Liver (tissue), 9 donors: ENCODE data around the gene TEX12. TPM values are rescaled to one million over a fixed set of nuclear protein-coding genes. Genes with fewer than 3 reads are reported as not detected.

Experiments
- DNase-seq: peaks from one replicate; pipeline ENCODE4 v3.0.0-alpha.2; 2017; ENCODE audit warnings: low spot score
- H3K27ac ChIP-seq, 2 donors: one replicate each; pipeline ENCODE4 v1.7.0; 2013; ENCODE audit warnings: inconsistent platforms in 2 of 2, low read length in 2 of 2, control low read depth in 1 of 2, low read depth in 1 of 2, mild to moderate bottlenecking in 1 of 2
- H3K27me3 ChIP-seq, 4 donors: one replicate each; pipeline versions ENCODE4 v1.6.1 to v1.7.0; 2013; ENCODE audit warnings: low read length in 3 of 4, inconsistent platforms in 1 of 4, mild to moderate bottlenecking in 1 of 4, moderate library complexity in 1 of 4; ENCODE audit not compliant: control insufficient read depth in 4 of 4, insufficient read depth in 4 of 4
- H3K36me3 ChIP-seq, 4 donors: one replicate each; pipeline versions ENCODE4 v1.6.1 to v1.7.0; 2013; ENCODE audit warnings: low read length in 3 of 4, mild to moderate bottlenecking in 3 of 4, low read depth in 1 of 4, moderate library complexity in 1 of 4; ENCODE audit not compliant: control insufficient read depth in 4 of 4, insufficient read depth in 3 of 4
- H3K4me1 ChIP-seq, 4 donors: one replicate each; pipeline versions ENCODE4 v1.6.1 to v1.7.0; 2013; ENCODE audit warnings: low read length in 3 of 4, mild to moderate bottlenecking in 3 of 4, moderate library complexity in 1 of 4; ENCODE audit not compliant: control insufficient read depth in 4 of 4, insufficient read depth in 4 of 4
- H3K4me3 ChIP-seq, 3 donors: one replicate each; pipeline versions ENCODE4 v1.6.1 to v1.7.0; 2013; ENCODE audit warnings: low read length in 3 of 3, control low read depth in 1 of 3, low read depth in 1 of 3, mild to moderate bottlenecking in 1 of 3
- H3K9ac ChIP-seq, 2 donors: one replicate each; pipeline ENCODE4 v1.7.0; 2013; ENCODE audit warnings: low read length in 2 of 2, mild to moderate bottlenecking in 2 of 2, moderate library complexity in 2 of 2, control low read depth in 1 of 2, low read depth in 1 of 2
- H3K9me3 ChIP-seq, 4 donors: one replicate each; pipeline versions ENCODE4 v1.6.1 to v1.7.0; 2013; ENCODE audit warnings: low read length in 3 of 4; ENCODE audit not compliant: control insufficient read depth in 4 of 4
- EGR1 ChIP-seq, 2 donors: IDR thresholded peaks; 2 replicates each; pipeline ENCODE4 v1.6.1; 2016 to 2018; ENCODE audit warnings: antibody characterized with exemption in 2 of 2, low read depth in 2 of 2
- FOXA1 ChIP-seq: IDR thresholded peaks from 2 replicates; pipeline ENCODE4 v1.6.1; 2016; ENCODE audit warnings: antibody characterized with exemption
- FOXA2 ChIP-seq: IDR thresholded peaks from 2 replicates; pipeline ENCODE4 v1.6.1; 2016; ENCODE audit warnings: antibody characterized with exemption
- GABPA ChIP-seq, 2 donors: IDR thresholded peaks in 1 of 2; conservative IDR thresholded peaks in 1 of 2; 2 replicates each; pipeline ENCODE4 v1.6.1; 2016; ENCODE audit warnings: antibody characterized with exemption in 2 of 2, mild to moderate bottlenecking in 1 of 2, moderate library complexity in 1 of 2
- HNF4A ChIP-seq, 2 donors: conservative IDR thresholded peaks; 2 replicates each; pipeline ENCODE4 v1.6.1; 2016; ENCODE audit warnings: antibody characterized with exemption in 2 of 2, mild to moderate bottlenecking in 2 of 2
- HNF4G ChIP-seq: IDR thresholded peaks from 2 replicates; pipeline ENCODE4 v1.6.1; 2016; ENCODE audit warnings: antibody characterized with exemption
- JUND ChIP-seq, 2 donors: IDR thresholded peaks; 2 replicates each; pipeline ENCODE4 v1.6.1; 2016; ENCODE audit warnings: antibody characterized with exemption in 2 of 2
- NR2F2 ChIP-seq: IDR thresholded peaks from 2 replicates; pipeline ENCODE4 v1.6.1; 2016; ENCODE audit warnings: antibody characterized with exemption
- RAD21 ChIP-seq, 2 donors: IDR thresholded peaks; 2 replicates each; pipeline ENCODE4 v1.6.1; 2016; ENCODE audit warnings: antibody characterized with exemption in 2 of 2, mild to moderate bottlenecking in 2 of 2
- RXRA ChIP-seq, 2 donors: IDR thresholded peaks; 2 replicates each; pipeline ENCODE4 v1.6.1; 2017 to 2018; ENCODE audit warnings: antibody characterized with exemption in 2 of 2, mild to moderate bottlenecking in 1 of 2
- SP1 ChIP-seq: IDR thresholded peaks from 2 replicates; pipeline ENCODE4 v1.6.1; 2018; ENCODE audit warnings: antibody characterized with exemption, mild to moderate bottlenecking
- TAF1 ChIP-seq: conservative IDR thresholded peaks from 2 replicates; pipeline ENCODE4 v1.6.1; 2016; ENCODE audit warnings: antibody characterized with exemption, mild to moderate bottlenecking
- YY1 ChIP-seq: IDR thresholded peaks from 2 replicates; pipeline ENCODE4 v1.6.1; 2016; ENCODE audit warnings: antibody characterized with exemption, mild to moderate bottlenecking
- WGBS: extraction: QIAGEN DNeasy Blood & Tissue Kit; methylation state at CpG from one replicate; pipeline ENCODE4 v1.1.7; 2013; 5-methylcytosine and 5-hydroxymethylcytosine counted together
- polyA plus RNA-seq, 2 donors: library from polyadenylated mRNA; stranded (reverse) in 1 of 2; unstranded in 1 of 2; fragments of 200-250 nt in 1 of 2; fragments of >200 nt in 1 of 2; fragmentation: Nextera tagmentation in 1 of 2; extraction: Ambion mirVana in 1 of 2; gene quantifications; one replicate each; pipeline versions ENCODE4 v1.2.1 to v1.2.3, GENCODE V29; 2013 to 2015
- total RNA-seq, 2 donors: library from RNA; depleted of rRNA; stranded (reverse); fragments of >200 nt; gene quantifications; one replicate each; pipeline ENCODE4 v1.2.3, GENCODE V29; 2014
- TF ChIP-seq, protein P1 (sequence below): IDR thresholded peaks from 2 replicates; pipeline ENCODE4 v1.6.1; 2016; ENCODE audit warnings: antibody characterized with exemption
- TF ChIP-seq, protein P2 (sequence below): IDR thresholded peaks from 2 replicates; pipeline ENCODE4 v1.6.1; 2016; ENCODE audit warnings: antibody characterized with exemption, mild to moderate bottlenecking
- TF ChIP-seq, protein P3 (sequence below): IDR thresholded peaks from 2 replicates; pipeline ENCODE4 v1.6.1; 2016; ENCODE audit warnings: antibody characterized with exemption
- TF ChIP-seq, protein P4 (sequence below): IDR thresholded peaks from 2 replicates; pipeline ENCODE4 v1.6.1; 2016; ENCODE audit warnings: antibody characterized with exemption
- TF ChIP-seq, protein P5 (sequence below): fragments of 150-350 bp; IDR thresholded peaks from 2 replicates; pipeline ENCODE4 v1.5.1; 2017; ENCODE audit warnings: improper control_type of control experiment, low read depth, low read length; ENCODE audit not compliant: missing input control
- donor health status: healthy.
- donor health status: healthy.
- donor health status: healthy.
- donor health status: healthy.
- donor health status: healthy.

The TEX12 gene
- total and polyA plus RNA-seq, 4 donors: 0.07 to 0.42 (median 0.29) TPM; not detected in 1

DNA sequence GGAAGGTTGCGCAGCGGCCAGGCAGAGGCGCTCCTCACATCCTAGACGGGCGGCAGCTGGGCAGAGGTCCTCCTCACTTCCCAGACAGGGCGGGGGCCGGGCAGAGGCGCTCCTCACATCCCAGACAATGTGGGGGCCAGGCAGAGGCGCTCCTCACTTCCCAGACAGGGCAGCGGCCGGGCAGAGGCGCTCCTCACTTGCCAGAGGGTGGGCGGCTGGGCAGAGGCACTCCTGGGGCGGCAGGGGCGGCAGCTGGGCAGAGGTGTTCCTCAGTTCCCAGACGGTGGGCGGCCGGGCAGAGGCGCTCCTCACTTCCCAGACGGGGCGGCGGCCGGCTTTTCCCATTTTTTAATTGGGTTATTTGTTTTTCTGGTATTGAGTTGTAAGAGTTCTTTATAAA lies 38.9 kb downstream of the TEX12 start (continued):
- no peak for TF ChIP-seq GABPA (IDR thresholded peaks at IDR 0.05 in 1 of 2, conservative IDR thresholded peaks at IDR 0.05 in 1 of 2)

DNA sequence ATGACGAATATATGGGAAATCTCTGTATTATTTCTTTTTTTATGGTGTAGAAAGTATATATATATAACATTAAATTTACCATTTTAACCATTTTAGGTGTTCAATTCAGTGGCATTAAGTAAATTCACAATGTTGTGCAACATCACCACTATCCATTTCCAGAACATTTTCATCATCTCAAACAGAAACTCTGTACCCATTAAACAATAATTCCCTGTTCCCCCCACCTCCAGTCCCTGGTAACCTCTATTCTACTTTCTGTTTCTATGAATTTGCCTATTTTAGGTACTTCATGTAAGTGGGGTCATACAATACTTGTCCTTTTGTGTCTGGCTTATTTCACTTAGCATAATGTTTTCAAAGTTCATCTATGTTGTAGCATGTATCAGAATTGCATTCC lies 43.7 kb downstream of the TEX12 start:
- Histone ChIP-seq H3K4me1 (peaks cover 6 to 48% (median 28%) of the 10 kb centered on the region in 4 donors), H3K9ac (no peak overlapping the region), H3K27ac (peak overlapping the region; percentile 69 to 80), H3K36me3 (no peaks in the 10 kb centered on the region), H3K4me3 (no peak overlapping the region), H3K9me3 (no peaks in the 10 kb centered on the region), H3K27me3 (no peaks in the 10 kb centered on the region)
- no peak for DNase-seq
- no peak for TF ChIP-seq EGR1 (IDR thresholded peaks at IDR 0.05; ENCODE audit: low read depth in 2 of 2)
- TF ChIP-seq, protein P1, sequence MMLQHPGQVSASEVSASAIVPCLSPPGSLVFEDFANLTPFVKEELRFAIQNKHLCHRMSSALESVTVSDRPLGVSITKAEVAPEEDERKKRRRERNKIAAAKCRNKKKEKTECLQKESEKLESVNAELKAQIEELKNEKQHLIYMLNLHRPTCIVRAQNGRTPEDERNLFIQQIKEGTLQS: peak; percentile 80
- no peak for TF ChIP-seq NR2F2
- TF ChIP-seq, protein P2, sequence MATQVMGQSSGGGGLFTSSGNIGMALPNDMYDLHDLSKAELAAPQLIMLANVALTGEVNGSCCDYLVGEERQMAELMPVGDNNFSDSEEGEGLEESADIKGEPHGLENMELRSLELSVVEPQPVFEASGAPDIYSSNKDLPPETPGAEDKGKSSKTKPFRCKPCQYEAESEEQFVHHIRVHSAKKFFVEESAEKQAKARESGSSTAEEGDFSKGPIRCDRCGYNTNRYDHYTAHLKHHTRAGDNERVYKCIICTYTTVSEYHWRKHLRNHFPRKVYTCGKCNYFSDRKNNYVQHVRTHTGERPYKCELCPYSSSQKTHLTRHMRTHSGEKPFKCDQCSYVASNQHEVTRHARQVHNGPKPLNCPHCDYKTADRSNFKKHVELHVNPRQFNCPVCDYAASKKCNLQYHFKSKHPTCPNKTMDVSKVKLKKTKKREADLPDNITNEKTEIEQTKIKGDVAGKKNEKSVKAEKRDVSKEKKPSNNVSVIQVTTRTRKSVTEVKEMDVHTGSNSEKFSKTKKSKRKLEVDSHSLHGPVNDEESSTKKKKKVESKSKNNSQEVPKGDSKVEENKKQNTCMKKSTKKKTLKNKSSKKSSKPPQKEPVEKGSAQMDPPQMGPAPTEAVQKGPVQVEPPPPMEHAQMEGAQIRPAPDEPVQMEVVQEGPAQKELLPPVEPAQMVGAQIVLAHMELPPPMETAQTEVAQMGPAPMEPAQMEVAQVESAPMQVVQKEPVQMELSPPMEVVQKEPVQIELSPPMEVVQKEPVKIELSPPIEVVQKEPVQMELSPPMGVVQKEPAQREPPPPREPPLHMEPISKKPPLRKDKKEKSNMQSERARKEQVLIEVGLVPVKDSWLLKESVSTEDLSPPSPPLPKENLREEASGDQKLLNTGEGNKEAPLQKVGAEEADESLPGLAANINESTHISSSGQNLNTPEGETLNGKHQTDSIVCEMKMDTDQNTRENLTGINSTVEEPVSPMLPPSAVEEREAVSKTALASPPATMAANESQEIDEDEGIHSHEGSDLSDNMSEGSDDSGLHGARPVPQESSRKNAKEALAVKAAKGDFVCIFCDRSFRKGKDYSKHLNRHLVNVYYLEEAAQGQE: peak; percentile 34
- TF ChIP-seq RXRA (IDR thresholded peaks at IDR 0.05): peak; percentile 62 to 83
- peak in 1 of 2 donors; percentile 57 for TF ChIP-seq JUND (IDR thresholded peaks at IDR 0.05)
- TF ChIP-seq, protein P3, sequence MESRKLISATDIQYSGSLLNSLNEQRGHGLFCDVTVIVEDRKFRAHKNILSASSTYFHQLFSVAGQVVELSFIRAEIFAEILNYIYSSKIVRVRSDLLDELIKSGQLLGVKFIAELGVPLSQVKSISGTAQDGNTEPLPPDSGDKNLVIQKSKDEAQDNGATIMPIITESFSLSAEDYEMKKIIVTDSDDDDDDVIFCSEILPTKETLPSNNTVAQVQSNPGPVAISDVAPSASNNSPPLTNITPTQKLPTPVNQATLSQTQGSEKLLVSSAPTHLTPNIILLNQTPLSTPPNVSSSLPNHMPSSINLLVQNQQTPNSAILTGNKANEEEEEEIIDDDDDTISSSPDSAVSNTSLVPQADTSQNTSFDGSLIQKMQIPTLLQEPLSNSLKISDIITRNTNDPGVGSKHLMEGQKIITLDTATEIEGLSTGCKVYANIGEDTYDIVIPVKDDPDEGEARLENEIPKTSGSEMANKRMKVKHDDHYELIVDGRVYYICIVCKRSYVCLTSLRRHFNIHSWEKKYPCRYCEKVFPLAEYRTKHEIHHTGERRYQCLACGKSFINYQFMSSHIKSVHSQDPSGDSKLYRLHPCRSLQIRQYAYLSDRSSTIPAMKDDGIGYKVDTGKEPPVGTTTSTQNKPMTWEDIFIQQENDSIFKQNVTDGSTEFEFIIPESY: peak; percentile 36
- TF ChIP-seq RAD21 (IDR thresholded peaks at IDR 0.05): no peak
- TF ChIP-seq, protein P4, sequence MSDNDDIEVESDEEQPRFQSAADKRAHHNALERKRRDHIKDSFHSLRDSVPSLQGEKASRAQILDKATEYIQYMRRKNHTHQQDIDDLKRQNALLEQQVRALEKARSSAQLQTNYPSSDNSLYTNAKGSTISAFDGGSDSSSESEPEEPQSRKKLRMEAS: peak; percentile 23
- TF ChIP-seq, protein P5, sequence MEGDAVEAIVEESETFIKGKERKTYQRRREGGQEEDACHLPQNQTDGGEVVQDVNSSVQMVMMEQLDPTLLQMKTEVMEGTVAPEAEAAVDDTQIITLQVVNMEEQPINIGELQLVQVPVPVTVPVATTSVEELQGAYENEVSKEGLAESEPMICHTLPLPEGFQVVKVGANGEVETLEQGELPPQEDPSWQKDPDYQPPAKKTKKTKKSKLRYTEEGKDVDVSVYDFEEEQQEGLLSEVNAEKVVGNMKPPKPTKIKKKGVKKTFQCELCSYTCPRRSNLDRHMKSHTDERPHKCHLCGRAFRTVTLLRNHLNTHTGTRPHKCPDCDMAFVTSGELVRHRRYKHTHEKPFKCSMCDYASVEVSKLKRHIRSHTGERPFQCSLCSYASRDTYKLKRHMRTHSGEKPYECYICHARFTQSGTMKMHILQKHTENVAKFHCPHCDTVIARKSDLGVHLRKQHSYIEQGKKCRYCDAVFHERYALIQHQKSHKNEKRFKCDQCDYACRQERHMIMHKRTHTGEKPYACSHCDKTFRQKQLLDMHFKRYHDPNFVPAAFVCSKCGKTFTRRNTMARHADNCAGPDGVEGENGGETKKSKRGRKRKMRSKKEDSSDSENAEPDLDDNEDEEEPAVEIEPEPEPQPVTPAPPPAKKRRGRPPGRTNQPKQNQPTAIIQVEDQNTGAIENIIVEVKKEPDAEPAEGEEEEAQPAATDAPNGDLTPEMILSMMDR: no peak
- peak in 1 of 2 donors; percentile 17 for TF ChIP-seq GABPA (IDR thresholded peaks at IDR 0.05 in 1 of 2, conservative IDR thresholded peaks at IDR 0.05 in 1 of 2)
- peak; percentile 31 for TF ChIP-seq HNF4G
- peak; percentile 67 for TF ChIP-seq YY1
- peak; percentile 38 for TF ChIP-seq FOXA2
- TF ChIP-seq SP1: peak; percentile 64
- peak; percentile 34 for TF ChIP-seq FOXA1
- TF ChIP-seq HNF4A (conservative IDR thresholded peaks at IDR 0.05): peak; percentile 66 to 77
- TF ChIP-seq TAF1: no peak
- WGBS: 68% methylated on average over 1 of the region's 1 CpG
